SK-N-DZ (cell line): ENCODE results near the gene PSG7.
"Not testable (repeated sequence)": the region's sequence is repeated elsewhere in the genome, so short reads cannot be mapped to it uniquely, and the experiment has no call there.

Experiments
- DNase-seq: peaks from one replicate; pipeline ENCODE4 v3.0.0-alpha.2; 2015; ENCODE audit warnings: low spot score

The PSG7 gene

GRCh38 chr19:42916931-42917330, 20.1 kb downstream of the PSG7 start:
- not testable (repeated sequence) for DNase-seq

DNA sequence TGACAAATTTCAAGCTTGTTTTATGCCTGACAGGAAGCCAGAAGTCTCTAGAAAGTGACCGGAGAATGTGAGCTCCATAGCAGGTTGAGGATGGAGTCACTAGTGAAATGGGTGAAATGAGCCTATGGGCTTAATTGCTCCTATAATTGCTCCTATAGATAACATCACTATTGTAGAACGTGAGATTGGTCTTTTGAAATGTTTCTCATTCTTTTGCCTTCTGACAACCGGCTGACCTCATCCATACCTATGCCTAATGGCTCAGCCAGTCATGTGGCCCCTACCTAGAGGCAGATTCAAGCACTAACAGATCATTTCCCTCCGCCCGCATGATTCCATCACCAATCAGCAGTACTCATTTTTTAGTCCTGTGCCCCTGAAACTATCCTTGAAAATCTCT, 23.5 kb downstream of the PSG7 start:
- not testable (repeated sequence) for DNase-seq

- not testable (repeated sequence) for DNase-seq
Observed at GRCh38 chr19:42912941-42913340, 24.1 kb downstream of the PSG7 start.

DNA sequence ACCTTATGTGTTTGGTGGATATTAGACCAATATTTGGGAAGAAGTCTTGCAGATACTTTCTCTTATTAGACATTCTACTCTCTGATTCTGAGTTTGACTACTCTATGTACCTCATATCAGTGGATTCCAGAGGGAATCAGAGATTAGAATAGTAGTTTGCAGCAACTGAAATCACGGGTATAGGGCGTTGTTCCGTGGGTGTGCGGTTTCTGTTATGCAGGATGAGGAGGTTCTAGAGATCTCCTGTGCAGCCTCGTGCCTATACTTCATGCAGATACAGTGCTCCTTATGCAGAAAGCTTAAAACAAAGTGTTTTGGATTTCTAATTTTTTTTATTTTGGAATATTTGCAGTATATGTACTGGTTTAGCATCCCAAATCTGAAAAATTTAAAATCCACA, 25.3 kb downstream of the PSG7 start:
- not testable (repeated sequence) for DNase-seq

DNA sequence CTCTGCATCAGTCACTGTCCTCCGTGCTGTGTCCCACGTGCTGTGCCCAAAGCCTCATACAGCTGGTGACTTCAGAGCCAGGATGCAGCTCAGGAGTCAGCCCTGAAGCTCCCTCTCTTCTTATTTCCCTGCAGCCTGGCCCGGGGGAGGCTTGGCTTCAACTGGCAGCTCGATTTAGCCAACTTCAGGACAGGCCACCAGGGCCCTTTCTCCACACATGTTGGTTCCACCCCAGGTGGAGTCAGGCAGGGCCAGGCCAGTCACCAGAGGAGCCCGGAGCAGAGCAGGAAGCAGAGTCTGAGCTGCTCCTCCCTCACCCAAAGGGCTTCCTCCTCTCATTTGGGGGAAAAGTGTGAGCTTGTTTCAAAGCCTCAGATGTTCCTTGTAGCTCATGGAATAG, 30.8 kb downstream of the PSG7 start:
- not testable (repeated sequence) for DNase-seq

- not testable (repeated sequence) for DNase-seq
Observed at GRCh38 chr19:42900561-42900960, 36.4 kb downstream of the PSG7 start.

GRCh38 chr19:42899674-42900073, 37.3 kb downstream of the PSG7 start:
- not testable (repeated sequence) for DNase-seq

GRCh38 chr19:42899110-42899509, 37.9 kb downstream of the PSG7 start:
- DNase-seq, result not testable (repeated sequence)

- DNase-seq, result not testable (repeated sequence)
Observed at GRCh38 chr19:42898656-42899055, 38.4 kb downstream of the PSG7 start.

DNA sequence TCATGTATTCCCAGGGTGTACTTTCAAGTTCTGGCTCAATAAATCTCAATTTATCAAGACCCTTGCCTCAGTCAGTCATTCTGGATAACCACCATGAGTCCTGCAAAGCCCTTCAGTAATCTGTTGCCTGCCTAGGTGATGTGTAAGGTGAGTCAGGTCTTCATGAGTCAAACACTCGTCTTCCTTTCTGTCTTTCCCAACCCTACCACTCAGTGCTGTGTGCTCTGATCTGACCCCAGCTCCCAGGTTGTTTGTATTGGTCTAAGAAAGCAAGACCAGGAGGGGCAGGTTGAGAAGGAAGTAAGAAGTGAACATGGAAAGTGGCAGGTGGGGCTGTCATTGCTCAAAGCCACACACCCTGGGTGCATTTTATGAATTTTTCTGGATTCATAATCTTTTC, 39.3 kb downstream of the PSG7 start:
- DNase-seq, result not testable (repeated sequence)

GRCh38 chr19:42890446-42890845, 46.6 kb downstream of the PSG7 start:
- not testable (repeated sequence) for DNase-seq

DNA sequence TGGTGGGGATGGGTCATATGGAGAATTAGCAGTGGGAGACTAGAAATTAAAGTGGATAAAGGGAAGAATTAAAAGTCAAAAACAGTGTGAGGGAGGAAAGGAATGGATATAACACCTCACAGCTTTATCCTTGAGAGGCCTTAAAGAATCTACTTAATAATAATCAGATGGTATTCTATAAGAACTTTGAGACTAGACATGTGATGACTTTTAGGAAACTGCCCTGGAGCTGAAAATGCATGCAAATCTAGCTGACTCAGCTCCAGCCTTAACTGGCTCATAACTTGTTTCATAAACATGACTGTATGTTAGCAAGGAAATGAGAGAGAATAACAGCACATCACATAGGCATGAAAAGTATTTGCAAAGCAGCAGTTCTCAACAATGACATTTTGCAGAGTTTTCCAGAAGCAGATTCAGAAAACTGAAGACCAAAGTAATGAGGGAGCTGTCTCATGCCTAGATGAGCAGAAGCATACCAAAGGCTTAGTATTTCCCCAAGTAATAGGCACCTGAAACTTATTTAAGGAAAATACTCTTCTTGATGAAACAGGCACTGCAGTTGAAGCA, 49.0 kb downstream of the PSG7 start:
- not testable (repeated sequence) for DNase-seq

DNA sequence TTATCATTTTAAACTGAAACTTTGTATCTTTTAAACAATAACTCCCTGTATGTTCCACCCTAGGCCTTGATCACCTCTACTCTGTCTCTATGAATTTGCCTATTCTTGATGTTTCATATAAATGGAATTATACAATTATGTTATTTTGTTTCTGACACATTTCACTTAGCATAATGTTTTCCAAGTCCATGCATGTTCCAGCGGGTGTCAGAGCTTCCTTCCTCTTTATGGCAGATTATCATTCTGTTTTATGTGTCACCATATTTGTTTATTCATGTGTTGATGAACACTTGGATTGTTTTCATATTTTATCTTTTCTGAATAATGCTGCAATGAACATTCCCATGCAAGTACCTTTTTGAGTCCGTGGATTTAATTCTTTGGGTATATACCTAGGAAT, 54.3 kb downstream of the PSG7 start:
- not testable (repeated sequence) for DNase-seq

DNA sequence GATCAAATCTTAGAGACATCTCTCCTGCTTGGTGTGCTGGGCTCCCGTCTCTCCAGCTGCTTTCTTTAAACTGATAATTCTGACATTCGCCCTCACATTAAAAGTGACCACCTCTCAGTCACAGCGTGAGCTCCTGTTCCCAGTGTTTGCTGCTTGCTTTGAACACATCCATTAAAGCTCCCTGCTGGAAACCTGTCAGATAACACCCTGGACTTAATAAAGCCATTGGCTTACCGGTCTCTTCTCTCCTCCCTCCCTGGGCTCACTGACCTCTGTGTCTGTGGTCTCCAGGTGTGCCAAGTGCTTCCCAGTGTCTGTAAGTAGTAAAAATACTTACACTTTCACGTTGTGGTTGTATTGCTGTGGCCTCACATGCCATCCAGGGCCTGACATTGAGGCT, 55.0 kb downstream of the PSG7 start:
- not testable (repeated sequence) for DNase-seq

DNA sequence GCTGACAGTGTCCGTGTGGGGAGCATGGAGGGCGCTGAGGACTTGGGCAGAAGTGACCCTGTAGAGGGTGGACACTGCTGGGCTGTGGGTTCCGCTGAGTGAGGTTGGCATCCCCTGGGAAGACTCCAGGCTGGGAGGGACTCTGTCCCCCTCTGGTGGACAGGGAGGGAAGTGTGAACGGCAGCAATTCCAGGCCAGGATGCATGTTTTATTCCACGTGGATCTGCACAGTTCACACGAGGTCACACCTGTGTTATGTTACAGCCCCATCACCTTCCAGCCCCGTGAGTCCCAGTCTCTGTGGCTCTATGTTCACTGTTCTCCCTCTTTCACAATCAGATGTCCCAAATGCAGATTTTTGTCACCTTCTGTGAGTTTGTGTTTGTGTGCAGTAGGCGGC, 55.7 kb downstream of the PSG7 start:
- peak; percentile 3 for DNase-seq

DNA sequence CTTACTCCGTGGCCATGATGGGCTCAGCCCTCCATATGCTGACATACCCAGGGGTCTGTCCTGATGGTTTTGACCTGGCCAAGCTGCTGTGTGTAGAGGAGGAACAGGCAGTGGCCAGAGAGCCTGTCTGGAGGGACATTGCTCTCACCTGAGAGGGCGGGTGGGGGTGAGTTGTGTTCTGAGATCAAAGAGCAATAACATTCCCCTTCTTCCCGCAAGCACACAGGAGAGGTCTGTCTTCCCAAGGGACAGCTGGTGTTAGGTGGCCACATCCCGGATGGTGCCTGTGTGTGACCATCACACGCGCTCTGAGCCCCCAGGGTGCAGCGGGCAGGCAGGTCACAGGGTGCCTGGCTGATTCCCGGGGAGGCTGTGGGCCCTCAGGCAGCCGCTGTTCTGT, 56.4 kb downstream of the PSG7 start:
- DNase-seq, result not testable (repeated sequence)

DNA sequence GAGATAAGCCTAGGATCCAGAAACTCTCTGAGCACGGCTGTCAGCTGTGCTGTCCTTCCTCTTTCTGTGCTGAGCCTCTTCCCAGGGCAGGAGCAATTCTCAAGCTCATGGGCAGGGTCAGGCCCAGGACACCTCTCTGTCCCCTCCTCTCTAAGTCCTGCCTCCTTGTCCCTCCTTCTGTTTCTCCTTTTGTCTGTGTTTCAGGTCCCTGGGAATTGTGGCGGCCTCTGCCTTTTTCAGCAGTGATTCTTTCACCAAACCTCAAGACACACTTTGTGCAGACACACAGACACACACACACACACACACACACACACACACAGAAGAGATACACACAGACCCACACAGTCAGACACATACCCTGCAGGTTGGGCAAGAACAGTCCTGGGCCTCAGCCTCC, 57.4 kb downstream of the PSG7 start, which contains the start of gene PSG1:
PSG1 (minus strand) TSS at position 101 of the 400 bp plus-strand sequence. CDS start 132 bp downstream, outside the sequence.
- DNase-seq, result no peak

- DNase-seq, result not testable (repeated sequence)
Observed at GRCh38 chr19:42876596-42876995, 60.4 kb downstream of the PSG7 start.

GRCh38 chr19:42875881-42876280, 61.1 kb downstream of the PSG7 start:
- DNase-seq, result not testable (repeated sequence)

DNA sequence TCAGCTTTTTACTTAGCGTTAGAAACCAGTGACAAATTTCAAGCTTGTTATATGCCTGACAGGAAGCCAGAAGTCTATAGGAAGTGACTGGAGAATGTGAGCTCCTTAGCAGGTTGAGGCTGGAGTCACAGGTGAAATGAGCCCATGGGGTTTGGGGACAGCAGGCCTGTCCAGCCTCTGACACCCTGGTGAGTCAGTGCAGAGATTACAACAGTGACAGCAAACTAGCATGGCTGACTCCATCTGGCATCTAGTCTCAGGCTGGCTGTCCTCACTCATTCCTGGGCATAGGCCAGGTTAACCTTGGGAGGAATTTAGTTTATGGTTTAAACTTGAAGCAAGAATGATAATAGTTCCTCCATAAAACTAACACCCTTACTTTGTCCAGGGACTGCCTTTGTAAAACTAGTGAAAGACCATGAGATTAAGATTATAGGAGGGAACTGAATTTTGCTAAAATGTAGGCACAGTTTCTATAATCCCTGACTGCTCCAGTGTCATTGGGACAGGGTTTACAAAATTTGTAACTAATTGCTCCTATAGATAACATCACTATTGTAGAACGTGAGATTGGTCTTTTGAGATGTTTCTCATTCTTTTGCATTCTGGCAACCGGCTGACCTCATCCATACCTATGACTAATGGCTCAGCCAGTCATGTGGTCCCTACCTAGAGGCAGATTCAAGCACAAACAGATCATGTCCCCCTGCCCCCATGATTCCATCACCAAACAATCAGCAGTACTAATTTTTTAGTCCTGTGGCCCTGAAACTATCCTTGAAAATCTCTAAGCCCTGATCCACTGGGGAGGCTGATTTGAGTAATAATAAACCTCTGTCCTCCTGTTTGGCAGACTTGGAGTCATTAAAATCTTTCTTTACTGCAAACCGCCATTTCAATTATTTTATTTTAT, 61.9 kb downstream of the PSG7 start:
- DNase-seq, result not testable (repeated sequence)

GRCh38 chr19:42874136-42874535, 62.9 kb downstream of the PSG7 start:
- not testable (repeated sequence) for DNase-seq
